Smooth muscle cell of the brain vasculature (primary cell): ENCODE results near the gene RINL.
A peak's percentile ranks its signal among the peaks of the same experiment; 100 is the strongest.

Experiments used
- DNase-seq: peaks from one replicate; pipeline ENCODE4 v3.0.0-alpha.2; 2012; ENCODE audit warnings: low read depth, low spot score

The RINL gene

GRCh38 chr19:38849147-38849859 lies 28.8 kb downstream of the RINL start:
- peak; percentile 91 for DNase-seq

GRCh38 chr19:38848299-38849146 lies 29.6 kb downstream of the RINL start:
- DNase-seq = no peak

GRCh38 chr19:38846097-38846496 lies 32.0 kb downstream of the RINL start:
- no peak for DNase-seq

GRCh38 chr19:38845374-38846024 lies 32.6 kb downstream of the RINL start:
- no peak for DNase-seq

DNA sequence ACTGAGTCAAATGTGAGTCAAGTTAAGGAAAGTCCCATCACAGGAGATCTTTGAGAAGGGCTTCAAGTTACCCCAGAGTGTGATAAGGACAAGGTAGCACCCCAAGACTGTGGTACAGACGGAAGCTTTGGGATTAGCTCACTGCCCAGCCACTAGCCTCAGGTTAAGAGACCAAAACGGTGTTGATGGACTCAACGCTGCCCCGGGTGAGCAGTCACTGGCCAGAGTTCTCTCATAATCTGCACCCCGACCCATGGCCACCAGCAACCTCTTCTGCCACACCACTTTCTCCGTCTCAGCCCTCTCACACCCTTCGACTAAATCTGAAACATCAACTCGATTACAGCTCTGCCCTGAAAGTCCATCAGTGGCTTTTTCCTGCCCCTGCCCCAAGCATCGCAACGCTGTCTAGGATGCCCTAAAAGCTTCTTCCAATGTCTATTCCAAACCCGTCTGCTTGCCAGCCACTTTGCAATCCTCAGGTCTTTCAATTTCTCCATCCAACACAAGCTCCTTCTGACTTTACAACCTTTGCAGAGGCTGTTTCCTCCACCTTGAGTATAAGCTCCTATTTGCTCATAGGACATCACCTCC lies 33.9 kb downstream of the RINL start:
- DNase-seq = no peak

- DNase-seq = no peak
These were observed 34.8 kb downstream of the RINL start for GRCh38 chr19:38843175-38843758.

- no peak for DNase-seq
These were observed 35.5 kb downstream of the RINL start for GRCh38 chr19:38842439-38843174.

DNA sequence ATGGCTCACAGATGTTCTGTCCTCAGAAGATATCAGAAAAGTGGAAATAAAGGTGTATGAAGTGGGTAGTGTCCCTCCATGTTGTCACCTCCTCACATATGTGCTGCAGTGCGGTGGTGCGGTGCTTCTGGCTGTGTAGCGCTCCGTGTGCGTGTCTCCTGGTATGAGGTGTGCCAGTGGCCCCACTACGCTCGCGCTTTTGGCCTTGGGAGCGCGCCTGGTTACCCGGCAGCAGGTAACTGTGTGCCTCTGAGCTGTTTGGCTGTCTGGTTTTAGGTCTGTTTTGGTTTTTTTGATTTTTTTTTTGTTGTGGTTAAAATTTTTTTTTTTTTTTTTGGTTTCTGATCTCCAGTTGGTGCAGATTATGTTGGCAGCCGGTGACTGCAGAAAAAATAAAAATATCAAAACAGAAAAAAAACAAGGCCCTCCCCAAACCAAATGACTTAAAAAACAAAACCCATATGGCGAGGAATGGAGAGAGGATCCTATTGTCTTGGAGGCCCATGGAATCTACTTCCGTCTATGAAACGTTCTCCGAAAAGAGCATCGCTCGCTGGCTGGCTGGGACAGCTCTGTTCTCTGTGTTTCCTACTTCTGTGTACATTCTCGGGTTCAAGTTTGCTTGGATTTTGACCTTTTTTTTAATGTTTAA lies 36.2 kb downstream of the RINL start:
- no peak for DNase-seq

DNA sequence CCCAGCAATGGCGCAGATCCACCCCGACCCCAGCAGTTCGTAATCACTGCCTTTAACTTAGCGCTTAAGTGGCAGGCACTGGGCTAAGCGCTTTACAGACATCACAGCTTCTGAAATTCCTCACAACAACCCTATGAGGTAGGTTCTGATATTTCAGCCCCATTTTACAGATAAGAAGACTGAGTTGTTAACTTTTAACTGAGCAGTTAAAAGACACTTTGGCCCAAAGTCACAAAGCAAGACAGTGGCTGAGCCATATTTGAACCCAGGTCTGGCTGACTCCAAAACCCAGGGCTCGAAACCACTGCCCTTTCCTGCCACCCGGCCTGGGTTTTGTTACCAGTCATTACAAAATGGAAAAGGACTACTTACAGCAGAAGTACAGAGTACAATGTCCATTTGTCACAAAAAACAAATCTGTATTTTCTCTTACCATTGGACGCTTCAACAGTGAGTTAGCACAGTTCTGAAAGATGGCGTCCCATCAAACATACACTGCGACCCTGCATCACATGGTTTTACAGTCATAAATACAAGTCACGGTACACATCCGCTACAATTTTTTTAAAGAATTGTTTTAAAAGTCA lies 36.8 kb downstream of the RINL start:
- DNase-seq = no peak

DNA sequence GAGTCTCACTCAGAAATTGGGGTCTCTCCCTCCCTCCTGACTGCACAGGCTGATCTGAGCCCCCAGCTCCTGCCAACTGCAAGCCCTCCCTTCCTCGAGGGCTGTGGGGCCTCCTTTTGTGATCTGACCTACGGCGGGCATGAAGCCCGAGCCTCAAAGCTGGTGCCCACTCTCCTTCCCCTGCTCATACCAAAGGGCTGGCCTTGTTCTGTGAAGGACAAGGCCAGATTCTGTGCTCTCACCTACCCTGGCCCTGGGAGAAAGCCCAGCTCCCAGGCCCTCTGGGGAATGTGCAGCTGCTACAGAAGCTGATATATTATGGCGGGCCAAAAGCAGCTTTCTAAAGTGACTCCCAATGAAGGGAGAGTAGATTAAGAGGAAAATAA lies 37.5 kb downstream of the RINL start:
- no peak for DNase-seq

DNA sequence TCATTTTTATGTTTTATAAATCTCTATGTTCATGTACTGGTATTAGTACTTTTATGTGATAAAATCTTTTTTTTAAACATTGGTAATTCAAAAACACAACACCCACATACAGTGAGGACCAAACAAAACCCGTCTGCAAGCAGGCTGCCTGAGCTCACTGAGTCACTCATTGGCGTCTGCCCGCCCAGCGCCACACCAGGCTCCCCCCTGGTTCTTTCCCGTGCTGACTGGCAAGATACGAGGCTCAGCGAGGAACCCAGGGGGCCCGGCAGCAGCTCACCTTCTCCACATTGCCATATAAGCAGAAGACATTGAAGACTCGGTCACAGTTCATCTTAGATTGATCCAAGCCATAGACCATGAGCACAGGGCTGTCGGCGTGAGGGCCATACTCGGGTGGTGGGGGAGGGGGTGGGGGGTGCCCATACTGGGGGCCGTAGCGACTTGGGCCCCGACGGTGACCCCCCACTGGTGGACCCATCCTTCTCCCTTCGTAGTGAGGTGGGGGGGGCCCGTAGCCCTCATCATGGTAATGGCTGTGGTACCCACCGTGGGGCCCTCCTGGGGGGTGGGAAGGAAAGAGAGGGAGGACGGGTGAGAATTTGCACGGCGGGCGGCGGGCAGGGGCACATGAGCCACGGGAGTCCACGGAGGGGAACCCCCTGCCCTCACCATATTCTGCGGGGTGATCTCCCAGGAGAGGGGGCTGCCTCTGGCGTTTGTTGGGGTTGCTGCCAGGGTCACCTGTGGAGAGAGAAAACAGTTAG lies 38.1 kb downstream of the RINL start:
- DNase-seq = no peak

DNA sequence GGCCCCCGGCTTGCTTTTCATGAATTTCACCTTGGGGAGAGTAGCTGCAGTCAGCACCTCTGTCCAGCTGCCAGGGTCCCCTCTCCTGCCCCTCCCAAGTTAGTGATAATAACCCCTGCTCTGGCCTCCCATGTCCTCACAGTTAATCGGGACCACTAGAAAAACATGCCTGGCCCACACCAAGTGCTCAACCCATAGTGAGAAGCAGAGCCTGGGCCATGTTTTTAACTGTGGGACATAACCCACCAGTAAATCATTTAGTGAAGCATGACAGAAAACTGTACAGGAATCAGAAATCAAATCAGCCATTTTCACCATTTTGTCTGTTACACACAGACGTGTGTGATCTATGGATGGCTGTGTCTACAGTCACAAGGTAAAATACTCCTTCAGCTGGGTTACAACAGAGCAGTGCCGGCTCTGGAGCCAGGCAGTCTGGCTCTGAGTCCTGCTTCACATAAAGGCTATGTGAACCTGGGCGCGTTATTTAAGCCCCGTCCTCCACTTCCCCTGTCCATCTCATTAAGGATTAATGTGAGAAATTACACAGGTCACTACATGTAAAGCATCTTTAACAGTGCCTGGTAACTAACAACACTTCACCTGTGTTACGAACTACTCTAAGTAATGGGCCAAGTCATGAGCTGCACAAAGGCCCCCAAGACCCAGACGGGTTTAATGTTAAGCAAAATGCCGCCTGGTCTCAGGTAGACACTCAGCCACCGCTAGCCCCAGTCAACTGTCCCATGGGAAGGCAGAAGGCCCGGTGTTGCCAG lies 38.9 kb downstream of the RINL start:
- DNase-seq = no peak

GRCh38 chr19:38838208-38838985 lies 39.7 kb downstream of the RINL start:
- no peak for DNase-seq

- DNase-seq = no peak
These were observed 40.4 kb downstream of the RINL start for GRCh38 chr19:38837656-38838121.

DNA sequence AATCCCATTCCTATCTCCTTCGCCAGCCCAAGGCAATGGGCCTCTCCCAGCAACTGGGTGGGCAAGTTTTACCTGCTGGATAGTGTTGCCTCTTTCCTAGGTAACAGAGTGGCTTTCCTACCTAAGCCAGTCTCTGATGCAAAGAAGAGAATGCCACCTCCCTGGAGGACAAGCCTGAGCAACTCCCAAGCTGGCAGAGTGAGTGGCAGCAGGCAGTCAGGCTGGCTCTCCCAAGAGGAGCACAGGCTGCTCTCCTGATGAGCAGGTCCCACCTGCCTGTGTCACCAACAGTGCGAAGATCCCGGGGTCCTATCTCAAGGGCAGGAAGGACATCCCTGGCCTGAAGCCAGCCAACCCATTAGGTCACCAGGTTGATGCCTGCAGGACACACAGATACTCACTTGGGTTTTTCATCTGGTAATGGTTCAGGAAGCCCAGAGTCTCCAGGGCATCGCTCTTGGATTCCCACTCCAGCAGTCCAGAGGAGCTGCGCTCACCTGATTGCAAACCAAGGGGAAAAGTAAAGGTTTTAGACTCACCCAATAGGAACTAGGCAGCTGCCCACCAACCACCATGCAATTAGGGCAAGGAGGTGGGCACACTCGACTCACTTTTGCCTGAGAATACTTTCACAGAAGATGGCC lies 41.0 kb downstream of the RINL start:
- DNase-seq = no peak

DNA sequence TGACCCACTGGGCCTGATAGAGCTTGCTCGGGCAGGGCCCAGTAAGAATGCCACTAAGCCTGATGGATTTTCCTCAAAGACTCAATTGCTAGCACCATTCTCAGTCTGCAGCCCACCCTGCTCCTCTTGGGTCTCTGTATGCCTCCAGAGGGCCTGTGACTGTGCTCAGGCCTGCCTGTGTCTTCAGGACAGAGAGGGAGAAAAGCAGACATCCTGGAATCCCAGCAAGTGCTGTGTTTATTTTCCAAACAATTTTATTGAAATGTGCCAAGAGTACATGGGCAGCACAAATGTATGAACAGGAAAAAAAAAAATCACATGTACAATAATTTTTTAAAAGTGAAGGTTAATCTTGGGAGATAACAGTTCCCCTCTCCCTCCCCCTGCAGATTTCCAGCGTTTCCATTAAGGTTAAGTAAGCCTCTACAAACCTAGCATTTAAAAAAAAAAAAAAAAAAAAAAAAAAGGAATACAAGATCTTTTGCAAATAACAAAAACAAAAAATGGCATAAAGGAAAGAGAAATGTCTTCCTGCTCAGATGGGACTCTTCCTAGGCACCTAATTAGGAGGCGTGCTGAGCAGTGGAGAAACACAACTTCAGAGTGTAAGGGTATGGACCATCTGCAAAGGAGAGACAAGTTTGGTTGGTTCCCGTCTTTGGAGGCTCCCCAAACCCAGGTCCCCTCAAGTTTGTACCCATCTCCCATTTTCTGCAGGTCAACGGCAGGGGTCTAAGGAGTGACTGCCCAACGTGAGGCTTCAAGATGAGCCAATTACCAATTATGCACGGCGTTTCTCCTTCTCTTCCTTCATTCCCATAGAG lies 41.7 kb downstream of the RINL start:
- DNase-seq = no peak
